H9 (cell line): Measurements from ENCODE around the gene ROR1. TPM values are rescaled to one million over a fixed set of nuclear protein-coding genes. Genes with fewer than 3 reads are reported as not detected.

Experiments
- DNase-seq: peaks from one replicate; pipeline ENCODE4 v3.0.0-alpha.2; 2017
- H2AFZ ChIP-seq: one replicate; pipeline ENCODE4 v1.6.1; 2013; ENCODE audit warnings: mild to moderate bottlenecking, low read length, control low read depth, moderate library complexity
- H2AK5ac ChIP-seq: 2 replicates; pipeline ENCODE4 v1.6.1; 2013; ENCODE audit warnings: low read length, control low read depth, mixed read lengths; ENCODE audit not compliant: insufficient read length
- H2BK120ac ChIP-seq: one replicate; pipeline ENCODE4 v1.6.1; 2013; ENCODE audit warnings: low read depth, mild to moderate bottlenecking, low read length, control low read depth, inconsistent platforms; ENCODE audit not compliant: poor library complexity, severe bottlenecking
- H2BK12ac ChIP-seq: 2 replicates; pipeline ENCODE4 v1.6.1; 2013; ENCODE audit warnings: low read length, control low read depth, mixed read lengths, low read depth; ENCODE audit not compliant: insufficient read length
- H2BK15ac ChIP-seq: 2 replicates; pipeline ENCODE4 v1.6.1; 2013; ENCODE audit warnings: low read depth, low read length, control low read depth
- H2BK20ac ChIP-seq: one replicate; pipeline ENCODE4 v1.6.1; 2013; ENCODE audit warnings: low read depth, mild to moderate bottlenecking, low read length, control low read depth, inconsistent platforms; ENCODE audit not compliant: poor library complexity, severe bottlenecking
- H2BK5ac ChIP-seq: 2 replicates; pipeline ENCODE4 v1.6.1; 2013; ENCODE audit warnings: low read length, control low read depth, mixed read lengths; ENCODE audit not compliant: insufficient read length
- H3K14ac ChIP-seq: 2 replicates; pipeline ENCODE4 v1.6.1; 2013; ENCODE audit warnings: low read length, control low read depth; ENCODE audit not compliant: insufficient read depth
- H3K18ac ChIP-seq: 2 replicates; pipeline ENCODE4 v1.6.1; 2013; ENCODE audit warnings: low read depth, mild to moderate bottlenecking, mixed read lengths, low read length, control low read depth; ENCODE audit not compliant: insufficient read length
- H3K23ac ChIP-seq: 2 replicates; pipeline ENCODE4 v1.6.1; 2013; ENCODE audit warnings: low read length, control low read depth, mixed read lengths, low read depth; ENCODE audit not compliant: insufficient read length
- H3K23me2 ChIP-seq: 2 replicates; pipeline ENCODE4 v1.6.1; 2013; ENCODE audit warnings: low read depth, mild to moderate bottlenecking, mixed read lengths, low read length, control low read depth; ENCODE audit not compliant: insufficient read length, poor library complexity, severe bottlenecking
- H3K27ac ChIP-seq: 2 replicates; pipeline ENCODE4 v1.5.1; 2013; ENCODE audit warnings: low read length, control low read depth, mixed read lengths, low read depth; ENCODE audit not compliant: insufficient read length
- H3K27me3 ChIP-seq: 2 replicates; pipeline ENCODE4 v1.6.1; 2013; ENCODE audit warnings: low read length, control low read depth, inconsistent platforms; ENCODE audit not compliant: insufficient read depth
- H3K4ac ChIP-seq: 2 replicates; pipeline ENCODE4 v1.6.1; 2013; ENCODE audit warnings: low read depth, mild to moderate bottlenecking, control low read depth, inconsistent platforms, low read length, moderate library complexity
- H3K4me1 ChIP-seq: 2 replicates; pipeline ENCODE4 v1.6.1; 2013; ENCODE audit warnings: low read length, control low read depth, inconsistent platforms; ENCODE audit not compliant: insufficient read depth
- H3K4me2 ChIP-seq: 2 replicates; pipeline ENCODE4 v1.6.1; 2013; ENCODE audit warnings: low read length, control low read depth, mixed read lengths; ENCODE audit not compliant: insufficient read length, insufficient read depth
- H3K56ac ChIP-seq: 2 replicates; pipeline ENCODE4 v1.6.1; 2013; ENCODE audit warnings: low read depth, mild to moderate bottlenecking, mixed read lengths, low read length, control low read depth; ENCODE audit not compliant: insufficient read length
- H3K79me1 ChIP-seq: 2 replicates; pipeline ENCODE4 v1.6.1; 2013; ENCODE audit warnings: low read depth, mild to moderate bottlenecking, moderate library complexity, low read length, control low read depth, inconsistent platforms; ENCODE audit not compliant: insufficient read depth, poor library complexity, severe bottlenecking
- H3K79me2 ChIP-seq: 2 replicates; pipeline ENCODE4 v1.6.1; 2013; ENCODE audit warnings: low read length, control low read depth, inconsistent platforms; ENCODE audit not compliant: insufficient read depth
- H3K9ac ChIP-seq: 2 replicates; pipeline ENCODE4 v1.6.1; 2013; ENCODE audit warnings: low read length, control low read depth, mixed read lengths; ENCODE audit not compliant: insufficient read length; ENCODE audit errors: extremely low read depth
- H3K9me3 ChIP-seq: one replicate; pipeline ENCODE4 v1.6.1; 2013; ENCODE audit warnings: low read depth, low read length, inconsistent platforms; ENCODE audit not compliant: control insufficient read depth
- H3T11ph ChIP-seq: one replicate; pipeline ENCODE4 v1.6.1; 2013; ENCODE audit warnings: mild to moderate bottlenecking, low read length, control low read depth, inconsistent platforms
- H4K20me1 ChIP-seq: one replicate; pipeline ENCODE4 v1.6.1; 2013; ENCODE audit not compliant: control insufficient read depth, insufficient read length, insufficient read depth
- H4K5ac ChIP-seq: 2 replicates; pipeline ENCODE4 v1.6.1; 2013; ENCODE audit warnings: low read depth, mild to moderate bottlenecking, mixed read lengths, low read length, control low read depth; ENCODE audit not compliant: insufficient read length
- H4K8ac ChIP-seq: replicated peaks from 2 replicates; pipeline ENCODE4 v1.6.1; 2013; ENCODE audit warnings: low read length, control low read depth, mixed read lengths, low read depth; ENCODE audit not compliant: insufficient read length
- H4K91ac ChIP-seq: 2 replicates; pipeline ENCODE4 v1.6.1; 2013; ENCODE audit warnings: low read depth, mild to moderate bottlenecking, moderate library complexity, mixed read lengths, low read length, control low read depth; ENCODE audit not compliant: insufficient read length
- H3K27ac Mint-ChIP-seq, 3 experiments: 2 replicates in 2 of 3; 3 replicates in 1 of 3; pipeline ENCODE4 v1.8.0; 2020 to 2021; ENCODE audit warnings: mixed read lengths in 3 of 3, mild to moderate bottlenecking in 1 of 3, moderate library complexity in 1 of 3
- H3K27me3 Mint-ChIP-seq: 2 replicates; pipeline ENCODE4 v1.8.0; 2021; ENCODE audit warnings: low read depth, mild to moderate bottlenecking, moderate library complexity, mixed read lengths
- H3K36me3 Mint-ChIP-seq, 3 experiments: 2 replicates in 2 of 3; 3 replicates in 1 of 3; pipeline ENCODE4 v1.8.0; 2020 to 2021; ENCODE audit warnings: low read depth in 3 of 3, mixed read lengths in 3 of 3; ENCODE audit not compliant: insufficient read depth in 1 of 3
- H3K4me1 Mint-ChIP-seq, 2 experiments: 2 replicates each; pipeline ENCODE4 v1.8.0; 2020; ENCODE audit warnings: mixed read lengths in 2 of 2
- H3K4me3 Mint-ChIP-seq, 2 experiments: 2 replicates in 1 of 2; 3 replicates in 1 of 2; pipeline ENCODE4 v1.8.0; 2020 to 2021; ENCODE audit warnings: mild to moderate bottlenecking in 2 of 2, mixed read lengths in 2 of 2, moderate library complexity in 1 of 2
- H3K9me3 Mint-ChIP-seq, 2 experiments: 2 replicates in 1 of 2; 3 replicates in 1 of 2; pipeline ENCODE4 v1.8.0; 2020; ENCODE audit warnings: mild to moderate bottlenecking in 2 of 2, mixed read lengths in 2 of 2, moderate library complexity in 1 of 2
- WGBS: extraction: QIAGEN DNeasy Blood & Tissue Kit; methylation state at CpG from one replicate; pipeline ENCODE4 v1.1.7; 2013; ENCODE audit warnings: missing lambda C conversion rate, low lambda C conversion rate, mixed read lengths; ENCODE audit not compliant: insufficient read length; ENCODE audit errors: extremely low coverage; 5-methylcytosine and 5-hydroxymethylcytosine counted together
- total RNA-seq: library from RNA; stranded (reverse); gene quantifications from 2 replicates; pipeline ENCODE4 v1.2.1, GENCODE V29; 2021
- TF ChIP-seq, protein P1 (sequence below): fragments of 200-600 bp; sonication (generic); conservative IDR thresholded peaks from 3 replicates; pipeline ENCODE4 v1.8.0; 2021; ENCODE audit warnings: antibody characterized with exemption, mild to moderate bottlenecking

Gene ROR1
- total RNA-seq, 1 experiment from 2014 or later, result 75.9 TPM

DNA sequence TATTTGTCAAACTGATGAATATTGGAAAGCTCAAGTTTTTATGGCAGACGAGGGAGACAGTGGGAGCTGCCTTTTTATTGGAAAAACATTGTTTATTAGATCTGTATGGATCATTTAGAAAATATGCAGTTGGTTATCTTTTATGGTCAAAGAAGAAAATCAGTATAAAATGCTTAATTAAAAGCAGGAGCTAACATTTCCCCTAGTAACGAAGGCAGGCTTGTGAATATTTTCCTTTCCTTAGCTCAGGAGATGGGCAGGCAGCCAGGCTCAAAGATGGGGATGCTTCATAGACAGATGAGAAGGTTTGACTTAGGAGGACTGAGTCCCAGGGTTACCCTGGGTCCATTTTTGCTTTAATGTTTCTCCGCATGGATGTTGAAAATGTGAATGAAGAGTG lies 26.0 kb downstream of the ROR1 start:
- no CpG with 5 or more reads among the region's 3 CpGs for WGBS

More for the DNA sequence above, 26.0 kb downstream of the ROR1 start:
- H2BK20ac ChIP-seq, result no peak overlapping the region
- peaks cover 20% of the 10 kb centered on the region for H3K4me1 ChIP-seq
- no peak overlapping the region for H2AFZ ChIP-seq
- H3K27me3 Mint-ChIP-seq, result no peaks in the 10 kb centered on the region
- H3K36me3 Mint-ChIP-seq, result peaks cover 0 to 1% (median 0%) of the 10 kb centered on the region in 3 experiments; a peak in 2 of 7 replicates
- H3K9me3 ChIP-seq, result no peaks in the 10 kb centered on the region
- no peak for DNase-seq
- peaks cover 46% of the 10 kb centered on the region; the same call in 1 of the 2 replicates for H3K79me2 ChIP-seq
- H3K18ac ChIP-seq, result no peak overlapping the region
- H3K27me3 ChIP-seq, result no peaks in the 10 kb centered on the region
- no peak overlapping the region for H3K23ac ChIP-seq
- H3K27ac ChIP-seq, result no peak overlapping the region
- no peak overlapping the region for H2BK5ac ChIP-seq
- no peak overlapping the region for H4K5ac ChIP-seq
- H3K9me3 Mint-ChIP-seq, result no peaks in the 10 kb centered on the region
- H3K4ac ChIP-seq, result no peak overlapping the region
- peak overlapping the region in 1 of 3 experiments; percentile 68; a peak in 2 of 7 replicates for H3K27ac Mint-ChIP-seq
- H2AK5ac ChIP-seq, result no peak overlapping the region
- peaks cover 78 to 90% of the 10 kb centered on the region in 2 experiments for H3K4me1 Mint-ChIP-seq
- no peak overlapping the region for H4K91ac ChIP-seq
- TF ChIP-seq, protein P1, sequence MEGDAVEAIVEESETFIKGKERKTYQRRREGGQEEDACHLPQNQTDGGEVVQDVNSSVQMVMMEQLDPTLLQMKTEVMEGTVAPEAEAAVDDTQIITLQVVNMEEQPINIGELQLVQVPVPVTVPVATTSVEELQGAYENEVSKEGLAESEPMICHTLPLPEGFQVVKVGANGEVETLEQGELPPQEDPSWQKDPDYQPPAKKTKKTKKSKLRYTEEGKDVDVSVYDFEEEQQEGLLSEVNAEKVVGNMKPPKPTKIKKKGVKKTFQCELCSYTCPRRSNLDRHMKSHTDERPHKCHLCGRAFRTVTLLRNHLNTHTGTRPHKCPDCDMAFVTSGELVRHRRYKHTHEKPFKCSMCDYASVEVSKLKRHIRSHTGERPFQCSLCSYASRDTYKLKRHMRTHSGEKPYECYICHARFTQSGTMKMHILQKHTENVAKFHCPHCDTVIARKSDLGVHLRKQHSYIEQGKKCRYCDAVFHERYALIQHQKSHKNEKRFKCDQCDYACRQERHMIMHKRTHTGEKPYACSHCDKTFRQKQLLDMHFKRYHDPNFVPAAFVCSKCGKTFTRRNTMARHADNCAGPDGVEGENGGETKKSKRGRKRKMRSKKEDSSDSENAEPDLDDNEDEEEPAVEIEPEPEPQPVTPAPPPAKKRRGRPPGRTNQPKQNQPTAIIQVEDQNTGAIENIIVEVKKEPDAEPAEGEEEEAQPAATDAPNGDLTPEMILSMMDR, result no peak
- no peak overlapping the region for H3K56ac ChIP-seq
- H3K4me2 ChIP-seq, result no peak overlapping the region
- H3K23me2 ChIP-seq, result no peaks in the 10 kb centered on the region
- no peak overlapping the region for H2BK12ac ChIP-seq
- no peak overlapping the region for H4K8ac ChIP-seq
- no peak overlapping the region for H3K9ac ChIP-seq
- no peaks in the 10 kb centered on the region for H3K79me1 ChIP-seq
- H4K20me1 ChIP-seq, result no peaks in the 10 kb centered on the region
- no peak overlapping the region for H3T11ph ChIP-seq
- H3K14ac ChIP-seq, result no peak overlapping the region
- no peak overlapping the region for H2BK15ac ChIP-seq
- H2BK120ac ChIP-seq, result no peak overlapping the region
- no peak overlapping the region for H3K4me3 Mint-ChIP-seq
